Fibroblast of mammary gland (primary cell): Measurements from ENCODE around the gene PRR7.

Source experiments
- DNase-seq: peaks from one replicate; pipeline ENCODE4 v3.0.0-alpha.2; 2010; ENCODE audit warnings: low read depth
- H3K4me3 ChIP-seq: 2 replicates; pipeline ENCODE4 v1.5.1; 2011; ENCODE audit warnings: low read depth, mild to moderate bottlenecking, low read length, moderate library complexity; ENCODE audit not compliant: control insufficient read depth
- CTCF ChIP-seq: conservative IDR thresholded peaks from 2 replicates; pipeline ENCODE4 v1.5.1; 2011; ENCODE audit warnings: low read depth, low read length, inconsistent platforms; ENCODE audit not compliant: control insufficient read depth, insufficient read depth

The PRR7 gene

GRCh38 chr5:177492841-177493240 is 46.2 kb downstream of the PRR7 start:
- TF ChIP-seq CTCF: no peak
- H3K4me3 ChIP-seq: no peak overlapping the region

DNA sequence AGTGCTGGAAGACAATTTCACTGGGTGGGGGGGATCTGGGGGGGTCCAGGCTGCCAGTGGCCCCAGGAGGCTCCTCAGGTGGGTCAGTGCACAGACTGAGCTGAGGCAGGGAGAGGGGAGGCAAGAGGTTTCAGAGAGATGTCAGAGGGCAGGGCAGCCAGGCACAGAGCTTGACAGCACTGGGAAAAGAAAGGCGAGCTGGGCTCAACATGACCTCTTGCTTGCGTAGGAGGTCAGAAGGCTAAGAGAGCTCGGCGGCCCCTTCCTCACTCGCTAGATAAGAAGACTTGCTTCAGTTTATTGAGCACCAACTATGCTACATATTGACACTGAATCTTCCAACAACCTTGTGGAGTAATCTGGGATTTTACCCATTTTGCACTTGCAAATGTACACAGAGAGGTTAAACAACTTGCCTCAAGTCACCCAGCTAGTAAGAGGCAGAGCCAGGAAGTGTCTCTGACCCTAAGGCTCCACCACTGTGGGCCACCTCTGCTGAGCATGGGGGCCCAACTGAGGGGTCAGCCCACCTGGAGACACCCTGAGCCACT is 47.3 kb downstream of the PRR7 start:
- H3K4me3 ChIP-seq: peak overlapping the region; percentile 20
- no peak for TF ChIP-seq CTCF
- no peak for DNase-seq

More at GRCh38 chr5:177492841-177493240, 46.2 kb downstream of the PRR7 start:
- DNase-seq: no peak

- DNase-seq: peak; percentile 93
- H3K4me3 ChIP-seq: peak overlapping the region; percentile 77
- peak; percentile 42 for TF ChIP-seq CTCF
Measured at GRCh38 chr5:177494346-177495195, 48.0 kb downstream of the PRR7 start.

- no peak for TF ChIP-seq CTCF
- peak; percentile 84 for DNase-seq
- H3K4me3 ChIP-seq: peak overlapping the region; percentile 77
Measured at GRCh38 chr5:177495243-177496060, 48.8 kb downstream of the PRR7 start.

DNA sequence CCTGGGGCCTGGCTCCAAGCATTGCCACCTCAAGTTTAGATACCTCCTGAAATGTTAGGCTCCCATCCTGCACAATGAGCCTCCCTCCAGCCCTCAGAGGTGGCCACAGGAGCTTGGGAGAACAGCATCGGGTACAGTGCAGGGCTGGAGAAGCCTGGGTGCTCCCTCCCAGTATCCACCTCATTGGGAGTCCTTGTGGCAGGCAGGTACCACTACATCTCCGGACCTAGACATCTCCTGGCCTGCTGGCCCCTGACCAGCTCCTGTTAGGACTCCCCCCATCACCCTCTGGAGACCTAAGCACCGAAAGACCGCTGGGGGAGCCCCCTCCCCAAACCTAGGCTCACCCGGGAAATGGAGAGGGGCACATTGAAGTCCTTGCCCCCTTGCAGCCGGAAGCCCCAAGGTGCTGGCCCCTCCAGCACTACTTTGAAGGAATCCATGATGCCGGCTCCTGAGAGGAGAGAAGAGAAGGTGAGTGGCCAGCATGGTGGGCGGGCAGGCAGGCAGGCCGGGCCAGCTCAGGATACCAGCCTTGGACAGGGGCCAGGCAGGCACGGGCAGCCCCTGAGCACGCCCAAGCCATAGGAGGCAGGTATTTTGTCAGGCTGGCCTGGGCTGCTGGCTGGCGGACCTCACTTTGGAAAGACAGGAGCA is 49.6 kb downstream of the PRR7 start:
- TF ChIP-seq CTCF: peak; percentile 23
- H3K4me3 ChIP-seq: peak overlapping the region; percentile 77
- DNase-seq: peak; percentile 41

- peak; percentile 92 for DNase-seq
- H3K4me3 ChIP-seq: peak overlapping the region; percentile 77
- TF ChIP-seq CTCF: no peak
Measured at GRCh38 chr5:177496727-177497291, 50.2 kb downstream of the PRR7 start.
